Measurements from ENCODE around the gene DNAJC27.

Gene DNAJC27

GRCh38 chr2:24970483-24971285 is 1.1 kb downstream of the DNAJC27 start:
- DNase-seq (ENCODE audit: low spot score) = no peak

- DNase-seq (ENCODE audit: low spot score) = no peak
These were observed 2.0 kb downstream of the DNAJC27 start for GRCh38 chr2:24969784-24970183.

GRCh38 chr2:24961903-24962302 is 9.9 kb downstream of the DNAJC27 start:
- no peak for DNase-seq (ENCODE audit: low spot score)

GRCh38 chr2:24959761-24960160 is 12.0 kb downstream of the DNAJC27 start:
- DNase-seq (ENCODE audit: low spot score) = no peak

GRCh38 chr2:24958411-24958935 is 13.3 kb downstream of the DNAJC27 start:
- DNase-seq (ENCODE audit: low spot score) = no peak

- no peak for DNase-seq (ENCODE audit: low spot score)
These were observed 13.8 kb downstream of the DNAJC27 start for GRCh38 chr2:24957976-24958375.

- no peak for DNase-seq (ENCODE audit: low spot score)
These were observed 14.5 kb downstream of the DNAJC27 start for GRCh38 chr2:24957221-24957620.

GRCh38 chr2:24955921-24956320 is 15.8 kb downstream of the DNAJC27 start:
- DNase-seq (ENCODE audit: low spot score) = no peak

- no peak for DNase-seq (ENCODE audit: low spot score)
These were observed 16.5 kb downstream of the DNAJC27 start for GRCh38 chr2:24955232-24955631.

- no peak for DNase-seq (ENCODE audit: low spot score)
These were observed 21.7 kb downstream of the DNAJC27 start for GRCh38 chr2:24950102-24950501.

GRCh38 chr2:24948506-24948905 is 23.2 kb downstream of the DNAJC27 start:
- DNase-seq (ENCODE audit: low spot score) = no peak

GRCh38 chr2:24947561-24948157 is 24.1 kb downstream of the DNAJC27 start:
- DNase-seq (ENCODE audit: low spot score) = no peak

- DNase-seq (ENCODE audit: low spot score) = no peak
These were observed 25.8 kb downstream of the DNAJC27 start for GRCh38 chr2:24945907-24946306.

GRCh38 chr2:24943427-24944053 is 28.2 kb downstream of the DNAJC27 start:
- no peak for DNase-seq (ENCODE audit: low spot score)

GRCh38 chr2:24939353-24939752 is 32.4 kb downstream of the DNAJC27 start:
- no peak for DNase-seq (ENCODE audit: low spot score)

GRCh38 chr2:24937236-24937635 is 34.5 kb downstream of the DNAJC27 start:
- DNase-seq (ENCODE audit: low spot score) = no peak

- DNase-seq (ENCODE audit: low spot score) = no peak
These were observed 36.6 kb downstream of the DNAJC27 start for GRCh38 chr2:24935145-24935544.

- no peak for DNase-seq (ENCODE audit: low spot score)
These were observed 39.0 kb downstream of the DNAJC27 start for GRCh38 chr2:24932715-24933114.

- DNase-seq (ENCODE audit: low spot score) = peak; percentile 57
These were observed 41.0 kb downstream of the DNAJC27 start for GRCh38 chr2:24930768-24931167.

- DNase-seq (ENCODE audit: low spot score) = no peak
These were observed 42.5 kb downstream of the DNAJC27 start for GRCh38 chr2:24929230-24929629.

- DNase-seq (ENCODE audit: low spot score) = no peak
These were observed 43.7 kb downstream of the DNAJC27 start for GRCh38 chr2:24928036-24928435.

GRCh38 chr2:24926602-24927252 is 45.0 kb downstream of the DNAJC27 start:
- DNase-seq (ENCODE audit: low spot score) = no peak

- DNase-seq (ENCODE audit: low spot score) = no peak
These were observed 45.5 kb downstream of the DNAJC27 start for GRCh38 chr2:24926220-24926601.
